Loucy (cell line): ENCODE results near the gene SMG7.

Experiments used
- EZH2phosphoT487 ChIP-seq: fragments of 200-600 bp; IDR thresholded peaks from 2 replicates; pipeline ENCODE4 v1.6.1; 2018; ENCODE audit warnings: antibody characterized with exemption, mild to moderate bottlenecking, moderate library complexity, borderline replicate concordance
- TF ChIP-seq, protein P1 (sequence below): fragments of 200-600 bp; sonication (generic); conservative IDR thresholded peaks from 2 replicates; pipeline ENCODE4 v1.5.1; 2014; ENCODE audit warnings: mild to moderate bottlenecking, antibody characterized with exemption, low read length

DNA sequence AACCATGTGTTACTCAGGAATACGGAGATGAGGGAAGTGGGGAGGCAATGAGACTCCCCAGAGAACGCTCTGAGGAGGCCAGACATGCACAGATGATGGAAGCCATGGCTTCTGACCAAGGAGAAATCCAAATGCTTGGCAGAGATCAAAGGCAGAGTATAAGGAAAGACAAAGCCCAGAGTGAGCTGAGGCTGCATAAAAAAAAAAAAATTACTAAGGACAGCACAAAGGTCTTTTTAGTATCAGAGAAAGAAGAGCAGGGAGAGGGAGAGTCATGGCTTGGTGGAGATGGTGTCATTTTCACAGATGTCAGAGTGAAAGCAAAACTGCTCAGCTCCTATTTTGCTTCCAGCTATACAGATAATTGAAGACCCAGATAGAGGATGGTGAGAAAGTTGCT is 126.1 kb downstream of the SMG7 start:
- TF ChIP-seq, protein P1, sequence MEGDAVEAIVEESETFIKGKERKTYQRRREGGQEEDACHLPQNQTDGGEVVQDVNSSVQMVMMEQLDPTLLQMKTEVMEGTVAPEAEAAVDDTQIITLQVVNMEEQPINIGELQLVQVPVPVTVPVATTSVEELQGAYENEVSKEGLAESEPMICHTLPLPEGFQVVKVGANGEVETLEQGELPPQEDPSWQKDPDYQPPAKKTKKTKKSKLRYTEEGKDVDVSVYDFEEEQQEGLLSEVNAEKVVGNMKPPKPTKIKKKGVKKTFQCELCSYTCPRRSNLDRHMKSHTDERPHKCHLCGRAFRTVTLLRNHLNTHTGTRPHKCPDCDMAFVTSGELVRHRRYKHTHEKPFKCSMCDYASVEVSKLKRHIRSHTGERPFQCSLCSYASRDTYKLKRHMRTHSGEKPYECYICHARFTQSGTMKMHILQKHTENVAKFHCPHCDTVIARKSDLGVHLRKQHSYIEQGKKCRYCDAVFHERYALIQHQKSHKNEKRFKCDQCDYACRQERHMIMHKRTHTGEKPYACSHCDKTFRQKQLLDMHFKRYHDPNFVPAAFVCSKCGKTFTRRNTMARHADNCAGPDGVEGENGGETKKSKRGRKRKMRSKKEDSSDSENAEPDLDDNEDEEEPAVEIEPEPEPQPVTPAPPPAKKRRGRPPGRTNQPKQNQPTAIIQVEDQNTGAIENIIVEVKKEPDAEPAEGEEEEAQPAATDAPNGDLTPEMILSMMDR: no peak
- no peak for TF ChIP-seq EZH2phosphoT487
